ENCODE measurements around the gene MEIS2.

MEIS2 gene

GRCh38 chr15:37053166-37053565 lies 47.2 kb downstream of the MEIS2 start:
- H3K4me3 ChIP-seq (ENCODE audit: severe bottlenecking): no peak overlapping the region
- H3K36me3 ChIP-seq (ENCODE audit: low read depth): no peaks in the 10 kb centered on the region
- H3K9me3 ChIP-seq (ENCODE audit: severe bottlenecking): no peaks in the 10 kb centered on the region
- no peaks in the 10 kb centered on the region for H3K27me3 ChIP-seq (ENCODE audit: insufficient read depth, poor library complexity, severe bottlenecking)
- TF ChIP-seq CTCF (IDR thresholded peaks at IDR 0.05; ENCODE audit: poor library complexity, severe bottlenecking): no peak
- ATAC-seq (ENCODE audit: low read depth): no peak
- peaks cover 4% of the 10 kb centered on the region for H3K4me1 ChIP-seq (ENCODE audit: insufficient read depth, poor library complexity, severe bottlenecking)
- H3K27ac ChIP-seq (ENCODE audit: poor library complexity, severe bottlenecking): no peak overlapping the region
- DNase-seq (ENCODE audit: low spot score): no peak

GRCh38 chr15:37050345-37050744 lies 50.0 kb downstream of the MEIS2 start:
- no peak for DNase-seq (ENCODE audit: low spot score)
- H3K36me3 ChIP-seq (ENCODE audit: low read depth): no peaks in the 10 kb centered on the region
- H3K4me1 ChIP-seq (ENCODE audit: insufficient read depth, poor library complexity, severe bottlenecking): peaks cover 7% of the 10 kb centered on the region
- no peak for ATAC-seq (ENCODE audit: low read depth)
- no peaks in the 10 kb centered on the region for H3K27me3 ChIP-seq (ENCODE audit: insufficient read depth, poor library complexity, severe bottlenecking)
- no peak for TF ChIP-seq CTCF (IDR thresholded peaks at IDR 0.05; ENCODE audit: poor library complexity, severe bottlenecking)
- no peak overlapping the region for H3K4me3 ChIP-seq (ENCODE audit: severe bottlenecking)
- no peaks in the 10 kb centered on the region for H3K9me3 ChIP-seq (ENCODE audit: severe bottlenecking)
- H3K27ac ChIP-seq (ENCODE audit: poor library complexity, severe bottlenecking): no peak overlapping the region

- Histone ChIP-seq H3K27me3 (ENCODE audit: insufficient read depth, poor library complexity, severe bottlenecking) (no peaks in the 10 kb centered on the region), H3K4me3 (ENCODE audit: severe bottlenecking) (no peak overlapping the region), H3K4me1 (ENCODE audit: insufficient read depth, poor library complexity, severe bottlenecking) (peaks cover 7% of the 10 kb centered on the region), H3K27ac (ENCODE audit: poor library complexity, severe bottlenecking) (no peak overlapping the region), H3K9me3 (ENCODE audit: severe bottlenecking) (no peaks in the 10 kb centered on the region), H3K36me3 (ENCODE audit: low read depth) (no peaks in the 10 kb centered on the region)
- ATAC-seq (ENCODE audit: low read depth) (peak; percentile 94), DNase-seq (ENCODE audit: low spot score) (no peak)
- no peak for TF ChIP-seq CTCF (IDR thresholded peaks at IDR 0.05; ENCODE audit: poor library complexity, severe bottlenecking)
Observed at GRCh38 chr15:37046876-37047614, 53.3 kb downstream of the MEIS2 start.

- ATAC-seq (ENCODE audit: low read depth): no peak
- Histone ChIP-seq H3K4me1 (ENCODE audit: insufficient read depth, poor library complexity, severe bottlenecking) (peaks cover 7% of the 10 kb centered on the region), H3K27ac (ENCODE audit: poor library complexity, severe bottlenecking) (no peak overlapping the region), H3K9me3 (ENCODE audit: severe bottlenecking) (no peaks in the 10 kb centered on the region), H3K36me3 (ENCODE audit: low read depth) (no peaks in the 10 kb centered on the region), H3K27me3 (ENCODE audit: insufficient read depth, poor library complexity, severe bottlenecking) (no peaks in the 10 kb centered on the region), H3K4me3 (ENCODE audit: severe bottlenecking) (no peak overlapping the region)
- no peak for TF ChIP-seq CTCF (IDR thresholded peaks at IDR 0.05; ENCODE audit: poor library complexity, severe bottlenecking)
- DNase-seq (ENCODE audit: low spot score): no peak
Observed at GRCh38 chr15:37045859-37046740, 54.2 kb downstream of the MEIS2 start.

All from RWPE2 (cell line).